Activated naive CD8-positive, alpha-beta T cell treated with anti-CD3 and anti-CD28 coated beads, Interleukin-2, amount 10 ng/mL, durations not matched to agents 7 days and 5 days (primary cell): ENCODE results near the gene MEGF6. TPM values are rescaled to one million over a fixed set of nuclear protein-coding genes. Genes with fewer than 3 reads are reported as not detected.
"Not testable (repeated sequence)": the region's sequence is repeated elsewhere in the genome, so short reads cannot be mapped to it uniquely, and the experiment has no call there.

ENCODE experiments used
- ATAC-seq: fragments of 150-1000 bp; cut with Tn5 transposase; one replicate; pipeline ENCODE4 v1.10.0; 2021; ENCODE audit warnings: low read depth, moderate library complexity
- POLR2A ChIA-PET: fragments of 350-600 bp; sonication (Branson Sonifier 250); formaldehyde crosslinking; loops from one replicate; lab custom pipeline; 2021; ENCODE audit warnings: antibody characterized with exemption; lab: Charles Lee
- DNase-seq: peaks from one replicate; pipeline ENCODE4 v3.0.0; 2021
- H3K27ac Mint-ChIP-seq: one replicate; pipeline ENCODE4 v1.8.0; 2022; ENCODE audit warnings: mild to moderate bottlenecking, mixed read lengths
- H3K27me3 Mint-ChIP-seq: one replicate; pipeline ENCODE4 v1.8.0; 2022; ENCODE audit warnings: mild to moderate bottlenecking, moderate library complexity, mixed read lengths
- H3K36me3 Mint-ChIP-seq: one replicate; pipeline ENCODE4 v1.8.0; 2021; ENCODE audit warnings: mild to moderate bottlenecking, mixed read lengths
- H3K4me1 Mint-ChIP-seq: one replicate; pipeline ENCODE4 v1.8.0; 2021; ENCODE audit warnings: mixed read lengths
- H3K4me3 Mint-ChIP-seq: one replicate; pipeline ENCODE4 v1.8.0; 2022; ENCODE audit warnings: mild to moderate bottlenecking, moderate library complexity, mixed read lengths
- H3K9me3 Mint-ChIP-seq: one replicate; pipeline ENCODE4 v1.8.0; 2021; ENCODE audit warnings: mixed read lengths
- total RNA-seq, 2 experiments: library from RNA; stranded (reverse); gene quantifications; one replicate each; pipeline ENCODE4 v1.2.3, GENCODE V29; 2021

Gene MEGF6
- total RNA-seq, 2 experiments from 2014 or later, result 56.6 TPM

DNA sequence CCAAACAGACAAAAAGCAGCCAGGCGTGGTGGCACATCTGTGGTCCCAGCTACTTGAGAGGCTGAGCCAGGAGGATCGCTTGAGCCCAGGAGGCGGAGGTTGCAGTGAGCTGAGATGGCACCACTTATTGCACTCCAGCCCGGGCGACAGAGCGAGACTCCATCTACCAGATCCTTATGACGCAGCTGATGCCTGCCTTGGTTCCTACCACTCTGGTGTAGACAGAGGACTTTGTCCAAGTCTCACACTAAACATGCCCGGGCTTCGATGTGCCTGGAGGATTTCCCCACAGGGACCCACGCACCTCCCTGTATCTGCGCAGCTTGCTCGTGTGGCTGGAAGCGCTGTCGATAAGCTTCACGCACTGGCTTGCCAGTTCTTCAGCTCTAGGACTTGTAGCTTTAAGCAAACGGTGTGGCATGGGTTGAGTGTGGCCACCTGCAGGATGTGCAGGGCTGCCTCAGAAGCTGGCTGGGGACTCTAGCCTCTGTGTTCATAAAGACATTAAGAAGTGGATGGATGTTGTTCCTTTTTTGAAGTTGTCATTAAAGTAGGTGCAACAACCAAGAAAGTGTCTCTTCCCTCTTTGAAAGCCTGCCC is 18.4 kb upstream of the MEGF6 start:
- Mint-ChIP-seq H3K4me3 (no peak overlapping the region), H3K36me3 (peaks cover 2% of the 10 kb centered on the region), H3K27ac (no peak overlapping the region), H3K9me3 (no peaks in the 10 kb centered on the region), H3K27me3 (no peaks in the 10 kb centered on the region), H3K4me1 (peaks cover 9% of the 10 kb centered on the region)
- ATAC-seq (no peak), DNase-seq (no peak)
- POLR2A ChIA-PET, result no interaction called here

DNA sequence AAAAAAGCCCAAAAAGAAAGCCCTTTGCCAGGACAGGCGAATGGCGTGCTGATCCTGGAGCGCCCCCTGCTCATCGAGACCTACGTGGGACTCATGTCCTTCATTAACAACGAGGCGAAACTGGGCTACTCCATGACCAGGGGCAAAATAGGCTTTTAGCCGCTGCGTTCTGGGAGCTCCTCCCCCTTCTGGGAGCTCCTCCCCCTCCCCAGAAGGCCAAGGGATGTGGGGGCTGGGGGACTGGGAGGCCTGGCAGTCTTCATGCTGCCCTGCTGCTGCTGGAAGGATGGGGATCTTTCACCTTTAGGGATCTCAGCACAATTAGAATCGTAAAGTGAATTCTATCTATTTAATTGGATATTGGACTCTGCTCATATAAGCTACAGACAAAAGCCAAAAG is 17.1 kb upstream of the MEGF6 start:
- Mint-ChIP-seq H3K27me3 (no peaks in the 10 kb centered on the region), H3K36me3 (peaks cover 3% of the 10 kb centered on the region), H3K4me1 (peaks cover 17% of the 10 kb centered on the region), H3K4me3 (no peak overlapping the region), H3K27ac (no peak overlapping the region), H3K9me3 (no peaks in the 10 kb centered on the region)
- POLR2A ChIA-PET, result no interaction called here
- ATAC-seq (no peak), DNase-seq (no peak)

DNA sequence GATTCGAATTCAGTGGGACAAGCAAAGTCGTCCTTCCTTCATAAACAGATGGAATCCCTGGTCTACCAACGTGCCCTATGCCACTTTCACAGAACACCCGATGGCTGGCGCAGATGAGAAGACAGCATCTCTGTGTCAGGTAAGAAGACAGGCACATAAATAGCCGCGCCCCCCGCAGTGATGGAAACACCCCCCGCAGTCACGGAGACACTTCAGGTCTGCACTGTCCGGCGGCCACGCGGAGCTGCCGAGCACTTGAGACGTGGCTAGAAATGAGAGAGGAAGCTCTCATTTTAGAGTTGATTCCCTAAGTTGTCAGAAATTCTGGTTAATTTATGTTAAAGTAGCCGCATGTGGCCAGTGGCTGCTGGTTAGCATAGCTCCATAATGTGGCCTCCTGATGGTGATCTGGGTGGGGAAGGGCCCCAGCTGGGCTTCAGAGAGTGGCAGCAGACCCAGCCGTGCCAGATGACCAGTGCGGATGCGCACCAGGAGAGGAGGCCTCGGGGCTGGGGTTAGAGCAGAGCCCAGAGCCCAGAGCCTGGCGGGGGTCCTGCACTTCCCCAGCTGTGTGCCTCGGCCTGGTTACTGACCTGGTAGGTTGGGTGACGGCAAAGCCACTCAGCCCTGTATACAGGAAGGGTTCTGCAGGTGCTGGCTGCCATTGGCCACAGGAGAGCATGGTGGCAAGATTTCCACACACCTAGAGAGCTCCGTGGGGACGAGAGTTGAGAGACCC is 16.4 kb upstream of the MEGF6 start:
- no peak overlapping the region for H3K27ac Mint-ChIP-seq
- H3K4me1 Mint-ChIP-seq, result peaks cover 18% of the 10 kb centered on the region
- no peaks in the 10 kb centered on the region for H3K9me3 Mint-ChIP-seq
- ATAC-seq, result no peak
- no peak overlapping the region for H3K4me3 Mint-ChIP-seq
- DNase-seq, result no peak
- H3K36me3 Mint-ChIP-seq, result peaks cover 3% of the 10 kb centered on the region
- POLR2A ChIA-PET, result no interaction called here
- H3K27me3 Mint-ChIP-seq, result peaks cover 2% of the 10 kb centered on the region

DNA sequence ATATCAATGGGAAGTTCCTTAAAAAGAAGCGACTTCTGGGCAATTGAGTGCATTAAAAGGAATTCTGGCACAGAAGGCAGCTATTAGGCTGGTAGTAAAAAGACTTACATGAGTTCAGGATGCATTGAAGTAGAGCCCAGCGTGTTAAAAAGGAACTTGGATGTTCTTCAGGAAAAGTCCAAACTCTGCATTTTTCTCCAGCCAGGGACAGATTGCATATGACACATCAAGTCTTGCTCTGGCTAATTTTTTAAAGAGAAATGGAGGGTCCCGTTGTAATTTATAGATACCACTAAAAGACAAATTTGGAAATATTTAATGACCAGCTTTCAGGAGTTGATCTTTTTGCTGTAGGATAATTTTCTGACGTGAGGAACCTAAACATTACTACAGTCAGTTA is 14.7 kb upstream of the MEGF6 start:
- ATAC-seq, result no peak
- Mint-ChIP-seq H3K27ac (no peak overlapping the region), H3K9me3 (no peaks in the 10 kb centered on the region), H3K4me3 (peak overlapping the region; percentile 64), H3K4me1 (peaks cover 18% of the 10 kb centered on the region), H3K36me3 (peaks cover 3% of the 10 kb centered on the region), H3K27me3 (peaks cover 2% of the 10 kb centered on the region)
- no peak for DNase-seq
- POLR2A ChIA-PET, result no interaction called here

DNA sequence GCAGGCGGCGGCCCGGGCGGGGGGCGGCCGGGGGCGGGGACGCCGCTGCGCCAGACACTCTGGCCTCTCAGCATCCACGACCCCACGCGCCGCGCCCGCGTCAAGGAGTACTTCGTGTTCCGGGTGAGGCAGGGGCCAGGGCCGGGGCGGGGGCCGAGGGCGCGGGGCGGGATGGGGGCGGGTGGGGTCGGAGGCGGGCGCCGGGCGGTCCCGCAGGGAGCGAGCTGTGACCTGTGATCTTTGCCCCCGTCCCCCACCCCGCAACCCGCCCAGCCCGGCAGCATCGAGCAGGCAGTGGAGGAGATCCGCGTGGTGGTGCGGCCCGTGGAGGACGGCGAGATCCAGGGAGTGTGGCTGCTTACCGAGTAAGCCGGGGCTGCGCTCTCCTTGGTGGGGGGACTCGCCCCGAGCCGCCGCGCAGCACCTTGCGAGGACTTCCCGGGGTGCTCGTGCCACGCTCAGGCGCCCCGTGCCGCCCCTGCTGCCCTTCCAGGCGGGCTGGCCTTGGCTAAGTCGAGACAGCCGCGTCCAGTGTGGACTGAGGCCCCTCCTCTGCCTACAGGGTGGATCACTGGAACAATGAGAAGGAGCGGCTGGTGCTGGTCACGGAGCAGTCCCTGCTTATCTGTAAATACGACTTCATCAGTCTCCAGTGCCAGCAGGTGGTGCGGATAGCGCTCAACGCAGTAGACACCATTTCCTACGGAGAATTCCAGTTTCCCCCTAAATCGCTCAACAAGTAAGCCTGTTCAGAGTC is 14.0 kb upstream of the MEGF6 start:
- POLR2A ChIA-PET, result no interaction called here
- Mint-ChIP-seq H3K27me3 (peaks cover 2% of the 10 kb centered on the region), H3K9me3 (no peaks in the 10 kb centered on the region), H3K36me3 (peaks cover 3% of the 10 kb centered on the region), H3K4me1 (peaks cover 21% of the 10 kb centered on the region), H3K4me3 (peak overlapping the region; percentile 95), H3K27ac (peak overlapping the region; percentile 94)
- peak; percentile 27 for ATAC-seq
- peak; percentile 55 for DNase-seq

DNA sequence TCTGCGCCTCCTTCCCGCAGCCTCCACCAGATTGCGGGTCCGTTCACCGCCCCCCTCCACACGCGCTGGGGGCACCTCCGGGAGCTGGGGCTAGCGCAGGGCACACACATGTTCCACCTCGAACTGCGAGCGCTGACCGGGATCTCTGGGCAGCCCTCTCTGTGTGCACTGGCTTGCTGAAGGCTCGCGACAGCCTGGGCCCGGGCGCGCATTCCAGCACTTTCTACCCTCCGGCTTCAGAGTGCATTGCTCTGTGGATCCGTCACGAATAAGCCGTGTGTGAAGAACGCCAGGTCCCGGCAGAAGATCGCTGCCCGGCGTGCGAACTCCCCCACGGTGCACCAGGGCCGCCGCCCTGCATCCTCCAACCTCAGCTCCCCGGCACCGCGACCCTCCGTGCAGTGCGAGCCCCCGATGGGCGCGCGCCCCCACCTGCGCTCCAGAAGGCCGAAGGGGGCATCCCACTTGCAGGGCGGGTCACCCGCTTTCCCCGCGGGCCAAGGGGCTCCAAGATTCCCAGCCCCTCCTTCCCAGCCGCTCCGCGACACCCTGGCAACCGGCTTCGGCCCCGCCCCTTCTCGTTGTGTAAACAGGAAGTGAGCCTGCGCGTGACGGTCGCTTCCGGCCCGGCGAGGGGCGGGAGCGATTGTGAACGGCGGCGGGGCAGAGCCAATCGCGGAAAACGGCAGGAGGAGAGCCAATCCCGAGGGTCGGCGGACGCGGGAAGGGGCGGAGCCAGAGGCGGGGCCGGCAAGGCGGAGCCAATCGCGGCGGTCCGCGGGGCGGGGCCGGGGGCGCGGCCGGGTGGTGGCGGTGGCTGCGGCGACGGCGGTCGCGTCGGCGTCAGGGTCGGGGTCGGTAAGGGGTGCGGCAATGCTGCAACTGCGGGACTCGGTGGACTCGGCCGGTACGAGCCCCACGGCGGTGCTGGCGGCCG is 13.2 kb upstream of the MEGF6 start, which contains the start of gene TPRG1L:
TPRG1L (plus strand) TSS at position 816 of the 937 bp plus-strand sequence; CDS start at position 874, 58 bp downstream.
- POLR2A ChIA-PET, result no interaction called here
- Mint-ChIP-seq H3K4me3 (peak within 1 kb of the TSS; percentile 95), H3K27me3 (peaks cover 2% of the 10 kb centered on the region)

DNA sequence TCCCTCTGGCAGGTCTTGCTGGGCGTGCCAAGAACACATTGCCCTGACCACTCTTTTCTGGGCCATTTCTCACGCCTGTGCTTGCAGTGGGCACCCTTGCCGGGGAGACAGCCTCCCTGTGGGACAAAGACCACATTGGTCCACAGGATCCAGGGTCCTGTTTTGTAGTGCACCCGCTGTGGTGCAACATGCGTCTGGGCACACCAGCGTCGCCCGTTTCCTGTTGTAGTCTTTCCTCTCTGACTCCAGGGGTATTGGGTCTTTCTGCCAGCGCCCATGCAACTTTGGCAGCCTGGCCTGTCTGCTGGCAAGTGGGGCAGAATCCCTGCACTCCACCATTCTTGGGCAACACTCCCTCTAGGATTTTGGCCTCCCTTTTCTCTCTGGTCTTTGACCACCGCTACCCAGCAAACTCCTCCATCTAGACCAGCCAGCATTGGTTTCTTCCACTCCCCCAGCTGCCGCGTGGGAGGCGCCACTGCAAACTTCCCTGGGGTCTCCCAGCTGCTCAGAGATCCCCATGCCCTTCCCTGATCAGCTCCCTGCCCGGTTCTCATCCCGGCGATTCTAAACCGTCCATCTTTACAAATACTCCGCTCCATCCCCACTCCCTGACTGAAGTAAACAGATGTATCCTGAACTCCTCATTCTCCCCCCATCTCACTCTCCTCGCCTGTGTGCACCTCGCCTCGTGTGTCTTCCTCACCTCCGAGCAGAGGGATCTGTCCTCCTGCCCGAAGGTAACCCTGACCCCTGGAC is 12.3 kb upstream of the MEGF6 start:
- ATAC-seq (no peak), DNase-seq (no peak)
- Mint-ChIP-seq H3K27me3 (peaks cover 2% of the 10 kb centered on the region), H3K27ac (peak overlapping the region; percentile 94), H3K36me3 (peaks cover 3% of the 10 kb centered on the region), H3K4me1 (peaks cover 21% of the 10 kb centered on the region), H3K9me3 (no peaks in the 10 kb centered on the region), H3K4me3 (peak overlapping the region; percentile 95)
- POLR2A ChIA-PET, result interaction anchor here (1.2 kb wide), 1 partner anchor 26 kb away, joined by 3 read pairs; the partner anchor contains the start of gene WRAP73

More for the DNA sequence above, 13.2 kb upstream of the MEGF6 start, which contains the start of gene TPRG1L:
- peaks cover 21% of the 10 kb centered on the region for H3K4me1 Mint-ChIP-seq
- peak within 1 kb of the TSS; percentile 94 for H3K27ac Mint-ChIP-seq
- H3K36me3 Mint-ChIP-seq, result peaks cover 3% of the 10 kb centered on the region
- no peaks in the 10 kb centered on the region for H3K9me3 Mint-ChIP-seq
- ATAC-seq (peak; percentile 89), DNase-seq (peak; percentile 99)

DNA sequence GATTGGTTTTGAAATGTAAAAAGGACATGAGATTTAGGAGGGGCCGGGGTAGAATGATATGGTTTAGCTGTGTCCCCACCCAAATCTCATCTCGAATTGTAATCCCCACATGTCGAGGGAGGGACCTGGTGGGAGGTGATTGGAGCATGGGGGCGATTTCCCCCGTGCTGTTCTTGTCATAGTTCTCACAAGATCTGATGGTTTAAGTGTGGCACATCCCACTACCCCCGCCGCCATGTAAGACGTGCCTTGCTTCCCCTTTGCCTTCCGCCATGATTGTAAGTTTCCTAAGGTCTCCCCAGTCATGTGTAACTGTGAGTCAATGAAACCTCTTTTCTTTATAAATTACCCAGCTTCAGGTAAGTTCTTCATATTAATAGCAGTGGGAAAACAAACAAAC is 10.8 kb upstream of the MEGF6 start:
- H3K9me3 Mint-ChIP-seq, POLR2A ChIA-PET, H3K4me3 Mint-ChIP-seq, ATAC-seq, DNase-seq, H3K36me3 Mint-ChIP-seq, H3K27me3 Mint-ChIP-seq, H3K27ac Mint-ChIP-seq: not testable (repeated sequence)
- peaks cover 20% of the 10 kb centered on the region for H3K4me1 Mint-ChIP-seq

DNA sequence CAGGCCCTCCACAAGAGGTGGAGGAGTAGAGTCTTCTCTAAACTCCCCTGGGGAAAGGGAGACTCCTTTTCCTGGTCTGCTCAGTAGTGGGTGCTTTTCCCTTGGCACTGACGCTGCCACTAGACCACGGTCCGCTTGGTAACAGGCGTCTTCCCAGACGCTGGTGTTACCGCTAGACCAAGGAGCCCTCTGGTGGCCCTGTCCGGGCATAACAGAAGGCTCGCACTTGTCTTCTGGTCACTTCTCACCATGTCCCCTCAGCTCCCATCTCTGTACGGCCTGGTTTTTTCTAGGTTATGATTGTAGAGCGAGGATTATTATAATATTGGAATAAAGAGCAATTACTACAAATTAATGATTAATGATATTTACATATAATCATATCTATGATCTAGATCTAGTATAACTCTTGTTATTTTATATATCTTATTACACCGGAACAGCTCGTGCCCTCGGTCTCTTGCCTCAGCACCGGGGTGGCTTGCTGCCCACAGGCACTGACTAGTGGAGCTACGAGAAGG is 9.9 kb upstream of the MEGF6 start:
- H3K36me3 Mint-ChIP-seq, result not testable (repeated sequence)

DNA sequence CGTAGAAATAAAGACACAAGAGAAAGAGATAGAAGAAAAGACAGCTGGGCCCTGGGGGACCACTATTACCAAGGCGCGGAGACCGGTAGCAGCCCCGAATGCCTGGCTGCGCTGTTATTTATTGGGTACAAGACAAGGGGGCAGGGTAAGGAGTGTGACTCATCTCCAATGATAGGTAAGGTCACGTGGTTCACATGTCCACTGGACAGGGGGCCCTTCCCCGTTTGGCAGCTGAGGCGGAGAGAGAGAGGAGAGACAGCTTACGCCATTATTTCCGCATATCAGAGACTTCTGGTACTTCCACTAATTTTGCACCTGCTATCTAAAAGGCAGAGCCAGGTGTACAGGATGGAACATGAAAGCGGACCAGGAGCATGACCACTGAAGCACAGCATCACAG is 9.4 kb upstream of the MEGF6 start:
- Mint-ChIP-seq H3K4me1 (peaks cover 14% of the 10 kb centered on the region), H3K36me3 (peaks cover 1% of the 10 kb centered on the region), H3K27ac (no peak overlapping the region), H3K27me3 (peaks cover 2% of the 10 kb centered on the region), H3K4me3 (no peak overlapping the region), H3K9me3 (no peaks in the 10 kb centered on the region)
- POLR2A ChIA-PET, result no interaction called here
- DNase-seq (no peak), ATAC-seq (no peak)

More for the DNA sequence above, 9.9 kb upstream of the MEGF6 start:
- DNase-seq, H3K9me3 Mint-ChIP-seq, H3K27ac Mint-ChIP-seq, H3K27me3 Mint-ChIP-seq, ATAC-seq, POLR2A ChIA-PET: not testable (repeated sequence)
- Mint-ChIP-seq H3K4me3 (peak overlapping the region; percentile 10), H3K4me1 (peaks cover 19% of the 10 kb centered on the region)

DNA sequence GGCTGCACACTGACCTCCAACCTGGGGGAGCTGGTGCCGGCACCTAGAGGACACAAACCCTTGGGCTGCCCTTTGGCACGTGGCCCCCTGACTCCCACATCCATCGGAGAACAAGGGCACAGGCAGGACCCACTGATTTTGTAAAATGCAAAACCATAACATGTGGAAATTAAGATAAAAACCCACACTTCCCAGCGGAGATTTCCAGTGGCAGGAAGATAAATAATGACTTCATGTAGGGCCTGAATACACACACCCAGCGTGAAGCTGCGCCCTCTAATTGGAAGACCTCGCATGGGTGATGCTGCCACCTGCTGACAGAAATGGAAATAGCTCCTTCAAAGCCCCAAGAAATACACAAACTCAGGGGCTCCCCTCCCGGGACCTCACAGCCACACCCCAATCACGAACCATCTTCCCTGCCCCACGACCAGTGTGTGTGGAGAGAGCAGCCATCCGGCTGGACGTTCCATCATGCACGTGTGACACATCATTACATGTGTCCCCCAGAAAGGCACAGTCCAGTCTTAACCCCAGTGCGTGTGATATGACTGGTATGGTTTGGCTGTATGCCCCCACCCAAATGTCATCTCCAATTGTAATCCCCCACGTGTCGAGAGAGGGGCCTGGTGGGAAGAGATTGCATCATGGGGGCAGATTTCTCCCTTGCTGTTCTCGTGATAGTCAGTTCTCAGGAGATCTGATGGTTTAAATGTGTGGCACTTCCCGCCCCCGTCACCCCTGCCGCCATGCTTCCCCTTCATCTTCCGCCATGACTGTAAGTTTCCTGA is 7.8 kb upstream of the MEGF6 start:
- ATAC-seq, result peak; percentile 80
- POLR2A ChIA-PET, result no interaction called here
- peaks cover 10% of the 10 kb centered on the region for H3K4me1 Mint-ChIP-seq
- no peak overlapping the region for H3K4me3 Mint-ChIP-seq
- H3K27ac Mint-ChIP-seq, result no peak overlapping the region
- no peaks in the 10 kb centered on the region for H3K9me3 Mint-ChIP-seq
- peaks cover 2% of the 10 kb centered on the region for H3K27me3 Mint-ChIP-seq
- peak; percentile 54 for DNase-seq
- no peaks in the 10 kb centered on the region for H3K36me3 Mint-ChIP-seq
